Activated gamma-delta T cell (primary cell): ENCODE data around the gene CNST.
"Not testable (repeated sequence)": the region's sequence is repeated elsewhere in the genome, so short reads cannot be mapped to it uniquely, and the experiment has no call there.

ENCODE experiments used
- DNase-seq: peaks from one replicate; lab custom pipeline; 2025; lab: John Stamatoyannopoulos, UW

The CNST gene

DNA sequence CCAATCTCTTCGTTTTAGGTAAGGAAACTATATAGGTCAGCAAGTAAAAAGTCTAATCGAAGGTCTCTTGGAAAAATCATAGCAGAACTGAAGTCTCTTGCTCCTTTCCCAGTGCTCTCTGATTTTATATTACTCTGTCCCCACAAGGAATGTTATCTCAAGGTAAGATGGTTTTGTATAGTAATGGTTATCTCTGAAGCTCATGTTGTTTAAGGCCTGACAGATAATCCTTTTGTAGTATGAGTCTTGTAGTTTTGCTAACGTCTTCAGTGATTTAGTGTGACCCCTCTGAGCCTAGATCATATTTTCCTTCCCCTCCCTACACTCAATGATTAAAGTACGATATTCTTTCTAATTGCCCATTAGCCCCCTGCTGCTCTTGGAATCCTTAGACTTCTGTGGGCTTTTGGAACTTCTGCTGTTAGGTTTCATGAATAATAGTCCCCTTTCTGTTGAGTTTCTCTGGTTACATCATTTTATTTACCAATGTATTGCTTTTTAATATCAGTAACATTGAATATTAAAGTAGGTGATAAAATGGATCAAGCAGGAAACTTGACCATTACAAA, 52.1 kb downstream of the CNST start:
- DNase-seq: no peak

DNA sequence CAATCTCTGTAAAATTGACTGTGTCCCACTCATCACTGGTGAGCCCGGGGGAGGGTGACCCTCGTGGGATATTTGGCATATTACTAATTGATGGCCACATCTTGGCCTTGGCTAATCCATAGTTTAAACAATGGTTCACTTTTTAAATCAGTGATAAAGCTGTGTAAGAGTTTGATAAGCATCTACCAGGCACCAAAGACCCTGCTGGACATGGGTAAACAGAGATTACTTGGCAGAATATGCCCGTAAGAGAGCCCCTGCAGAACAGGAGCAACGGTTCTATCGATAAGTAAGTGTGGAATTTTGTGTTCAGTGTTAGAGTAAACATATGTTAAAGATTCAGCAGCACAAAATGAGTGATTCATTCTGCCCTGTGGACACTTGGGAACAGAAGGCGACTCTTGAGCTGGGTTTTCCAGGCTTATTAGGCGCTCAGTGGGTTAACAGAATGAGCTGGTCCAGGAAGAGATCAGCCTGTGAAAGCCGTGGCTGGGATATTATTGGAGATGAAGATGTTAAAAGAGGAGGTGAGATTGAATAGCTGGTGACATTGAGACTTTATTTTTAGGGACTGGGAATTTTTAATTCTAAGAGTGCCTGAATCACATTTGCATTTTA, 55.9 kb downstream of the CNST start:
- no peak for DNase-seq

DNA sequence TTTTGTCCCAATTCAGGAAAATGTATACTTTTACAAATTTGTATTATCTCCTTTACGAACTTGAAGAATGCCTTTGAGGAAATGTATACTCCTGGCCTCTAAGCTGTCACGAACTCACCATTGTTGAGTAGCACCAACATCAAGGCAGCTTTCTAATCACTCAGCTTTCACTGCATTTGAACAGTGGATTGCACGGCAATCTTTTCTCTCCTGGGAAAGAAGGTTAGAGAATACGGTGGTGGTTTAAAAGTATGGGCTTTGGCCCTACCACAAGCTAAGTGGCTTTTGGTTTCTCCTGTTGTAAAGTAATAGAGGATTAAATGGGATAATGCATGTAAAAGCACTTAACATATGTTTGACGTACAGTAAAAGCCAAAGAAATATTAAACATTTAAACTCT, 57.8 kb downstream of the CNST start:
- no peak for DNase-seq

GRCh38 chr1:246629030-246629429, 62.8 kb downstream of the CNST start:
- no peak for DNase-seq

GRCh38 chr1:246629976-246630375, 63.7 kb downstream of the CNST start:
- DNase-seq: no peak

DNA sequence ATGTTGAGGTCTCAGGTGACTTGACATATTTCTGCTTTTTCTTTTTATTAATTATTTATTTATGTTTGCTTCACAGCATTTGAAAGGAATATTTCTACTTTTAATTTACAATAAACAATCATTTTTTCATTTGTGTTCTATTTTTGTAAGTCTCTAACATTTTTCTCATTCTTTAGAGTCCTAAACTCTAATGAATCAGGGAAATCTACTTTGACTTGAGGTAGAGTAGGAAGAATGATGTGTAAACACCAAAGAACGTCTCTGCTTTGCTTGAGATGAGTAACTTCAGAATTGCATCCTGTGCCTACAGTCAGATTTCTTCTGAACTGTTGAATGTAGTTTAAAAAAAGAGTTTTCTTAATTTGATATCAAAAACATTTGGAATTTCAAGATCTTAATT, 65.2 kb downstream of the CNST start:
- no peak for DNase-seq

- no peak for DNase-seq
Measured at GRCh38 chr1:246632281-246633168, 66.3 kb downstream of the CNST start.

DNA sequence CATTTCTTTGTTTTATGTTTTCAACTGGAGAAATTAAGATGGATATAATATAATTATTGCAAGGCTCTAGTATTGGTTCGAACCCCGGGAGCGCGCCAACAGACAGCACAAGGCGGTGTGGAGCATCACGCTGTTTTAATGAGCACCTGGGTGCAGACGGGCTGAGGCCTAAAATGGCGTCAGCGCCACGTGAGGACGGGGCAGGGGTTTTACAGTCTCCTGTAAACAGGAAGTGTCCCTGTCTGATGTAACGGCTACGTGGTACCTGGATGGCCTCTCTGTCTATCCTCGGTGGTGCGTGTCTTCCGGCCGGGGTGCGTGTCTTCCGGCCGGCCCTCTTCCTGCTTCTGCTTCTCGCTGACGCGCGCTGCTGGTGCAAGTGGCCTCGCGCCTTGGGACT, 68.4 kb downstream of the CNST start:
- DNase-seq: not testable (repeated sequence)

- DNase-seq: no peak
Measured at GRCh38 chr1:246638941-246639655, 72.8 kb downstream of the CNST start.

- DNase-seq: no peak
Measured at GRCh38 chr1:246639732-246640131, 73.5 kb downstream of the CNST start.

GRCh38 chr1:246640747-246641146, 74.5 kb downstream of the CNST start:
- no peak for DNase-seq

DNA sequence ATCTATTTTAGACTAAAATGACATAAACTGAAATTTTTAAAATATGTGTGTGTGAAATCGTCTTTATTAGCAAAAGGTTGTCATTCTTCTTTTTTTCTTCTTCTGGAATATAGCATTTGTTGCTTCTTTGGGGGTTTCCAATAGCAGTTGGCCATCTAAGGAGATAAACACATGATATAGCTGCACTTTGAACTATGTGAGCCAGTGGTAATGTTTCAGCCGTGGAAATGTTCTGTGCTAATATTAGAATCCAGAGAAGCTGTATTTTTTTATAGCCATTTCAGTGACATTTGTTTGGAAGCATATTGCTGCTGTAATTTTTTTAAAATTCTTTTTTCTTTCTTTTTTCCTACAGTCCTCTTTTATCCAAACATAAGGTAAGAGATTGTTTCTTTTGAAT, 75.1 kb downstream of the CNST start:
- DNase-seq: no peak

DNA sequence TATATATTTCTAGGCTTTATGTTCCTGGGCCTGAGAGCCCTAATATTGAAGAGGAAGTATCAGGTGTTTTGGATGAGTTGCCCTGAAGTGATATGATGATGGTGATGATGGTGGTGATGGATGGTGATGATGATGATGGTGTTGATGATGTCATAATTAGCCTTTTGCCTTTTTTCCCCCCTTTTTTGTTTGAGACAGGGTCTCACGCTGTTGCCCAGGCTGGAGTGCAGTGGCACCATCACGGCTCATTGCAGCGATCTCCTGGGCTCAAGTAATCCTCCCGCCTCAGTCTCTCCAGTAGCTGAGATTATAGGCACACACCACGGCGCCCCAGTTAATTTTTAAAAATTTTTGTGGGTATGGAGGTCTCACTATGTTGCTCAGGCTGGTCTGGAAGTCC, 76.5 kb downstream of the CNST start:
- DNase-seq: no peak

GRCh38 chr1:246647113-246647512, 80.9 kb downstream of the CNST start:
- DNase-seq: no peak

DNA sequence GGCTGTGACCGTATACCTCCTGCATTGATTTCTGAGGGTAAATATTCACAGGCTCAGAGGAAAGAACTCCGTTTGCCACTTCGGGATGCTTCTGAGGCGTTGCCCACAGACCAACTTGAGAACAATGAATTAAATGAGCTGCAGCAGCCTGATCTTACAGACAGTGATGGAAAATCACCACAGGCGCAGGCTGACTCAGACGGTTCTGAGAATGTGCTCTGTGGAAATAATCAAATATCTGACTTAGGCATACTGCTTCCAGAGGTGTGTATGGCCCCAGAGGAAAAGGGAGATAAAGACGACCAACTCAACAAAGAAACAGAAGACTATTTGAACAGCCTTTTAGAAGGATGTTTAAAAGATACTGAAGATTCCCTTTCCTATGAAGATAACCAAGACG, 81.3 kb downstream of the CNST start:
- DNase-seq: no peak

DNA sequence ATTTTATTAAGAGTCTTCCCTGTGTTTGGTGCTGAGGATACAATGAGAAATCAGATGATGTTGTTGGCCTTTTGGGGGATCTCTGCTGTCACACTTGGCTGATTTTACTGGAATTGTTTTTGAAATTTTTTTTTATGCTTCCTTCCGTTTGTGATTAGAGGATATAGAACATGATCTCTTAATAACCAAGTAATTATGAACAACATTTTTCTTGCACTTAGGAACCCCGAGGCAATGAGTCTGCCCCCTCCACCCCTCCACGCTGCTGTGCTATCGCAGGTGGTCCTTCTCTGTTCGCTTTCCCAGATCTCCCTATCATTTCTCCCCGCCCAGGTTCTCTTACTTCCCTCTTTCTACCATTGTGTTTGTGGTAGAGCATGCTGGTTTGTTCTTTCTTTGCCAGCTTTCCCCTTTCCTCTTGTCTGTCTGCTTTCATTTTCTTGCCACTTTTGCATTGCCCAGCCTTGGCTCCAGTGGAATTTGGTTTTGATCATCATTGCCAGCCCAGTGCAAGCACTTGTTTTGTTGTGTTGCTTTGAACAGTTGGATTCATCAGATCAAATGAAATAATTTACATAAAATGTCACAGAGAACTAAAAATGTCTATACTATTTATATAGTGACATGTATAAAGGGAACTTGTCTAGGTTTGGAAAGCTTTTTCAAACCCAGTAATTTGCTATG, 84.9 kb downstream of the CNST start:
- no peak for DNase-seq

DNA sequence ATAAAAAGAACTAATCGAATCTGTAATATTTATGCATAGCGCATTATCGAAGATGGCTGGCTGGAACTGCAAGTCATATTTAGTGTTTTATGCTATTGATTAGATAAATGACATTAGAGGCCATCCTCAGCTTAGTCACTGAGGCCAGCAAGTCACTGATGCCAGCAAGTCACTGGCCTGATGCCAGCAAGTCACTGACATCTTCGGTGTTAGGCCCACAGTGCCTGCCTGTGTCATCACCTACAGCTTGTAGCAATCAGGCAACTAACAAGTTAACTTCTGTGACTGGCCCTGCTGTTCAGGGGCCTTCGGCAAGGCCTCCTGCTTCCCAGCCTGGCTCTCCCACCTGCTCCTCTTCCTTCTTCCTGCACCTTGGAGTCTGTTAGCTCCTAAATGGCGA, 92.3 kb downstream of the CNST start:
- DNase-seq: no peak

DNA sequence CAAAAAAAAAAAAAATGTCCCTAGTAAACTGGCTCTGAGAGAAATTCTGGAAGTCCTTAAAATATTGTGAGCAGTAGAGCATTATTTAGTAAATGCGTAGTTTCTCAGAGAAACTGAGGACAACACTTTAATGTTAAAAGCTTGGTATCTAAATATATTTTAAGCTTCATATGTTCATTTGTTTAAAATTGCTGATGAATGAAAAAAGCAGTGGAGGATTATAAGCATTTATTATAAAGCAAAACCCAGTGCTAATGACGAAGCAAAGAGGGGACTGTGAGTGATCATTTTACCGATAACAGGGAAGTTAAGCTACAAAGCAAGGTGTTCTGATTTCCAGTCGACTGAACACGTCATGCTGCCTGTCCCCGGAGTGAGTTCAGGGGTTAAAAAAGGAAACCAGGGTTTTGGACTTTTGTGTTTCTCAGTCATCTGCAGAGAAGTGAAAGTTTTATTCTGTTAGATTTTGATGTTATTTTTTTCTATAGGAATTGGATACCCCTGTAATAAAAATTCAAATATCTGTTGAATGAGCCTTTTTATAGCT, 93.4 kb downstream of the CNST start:
- DNase-seq: no peak

DNA sequence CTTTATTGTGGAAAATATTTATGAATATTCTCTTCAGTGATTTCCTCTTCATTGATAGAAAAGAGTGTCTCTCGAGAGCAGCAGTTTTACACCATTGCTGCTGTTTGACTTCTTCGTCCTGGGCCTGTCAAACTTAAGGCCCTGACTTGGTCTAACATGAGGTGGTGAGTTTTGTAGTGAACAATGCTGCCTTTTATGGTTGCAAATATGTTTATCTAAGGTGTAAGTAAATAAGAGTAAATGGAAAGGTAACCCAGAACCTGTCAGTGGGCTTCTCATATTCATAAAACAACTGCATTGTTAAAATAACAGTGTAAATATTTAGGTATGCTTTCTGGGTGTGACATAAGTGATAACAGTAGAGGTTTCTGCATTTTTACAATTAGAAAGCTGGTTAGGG, 95.2 kb downstream of the CNST start:
- DNase-seq: no peak

DNA sequence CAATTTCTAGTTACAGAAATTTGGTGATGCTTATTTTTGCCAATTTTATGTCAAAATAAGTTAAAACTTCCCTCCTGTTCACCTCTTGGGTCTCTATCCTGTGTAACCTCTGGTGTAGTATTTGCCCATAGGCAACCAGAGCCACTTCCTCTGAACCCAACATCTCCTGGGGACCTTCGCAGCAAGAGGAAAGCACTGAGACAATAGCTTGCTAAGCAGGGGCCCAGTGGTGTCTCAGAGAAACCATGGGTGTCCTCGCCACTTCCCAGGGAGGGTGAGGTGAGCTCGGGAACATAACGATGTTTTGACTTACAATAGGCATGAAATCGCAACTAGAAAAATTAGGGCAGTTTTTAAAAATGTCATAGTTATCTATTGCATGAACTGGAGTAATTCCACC, 101.5 kb downstream of the CNST start:
- no peak for DNase-seq

- no peak for DNase-seq
Measured at GRCh38 chr1:246669659-246670058, 103.4 kb downstream of the CNST start.

GRCh38 chr1:246674049-246674448, 107.8 kb downstream of the CNST start:
- no peak for DNase-seq
